ENCODE results near the gene FLCN. TPM values are rescaled to one million over a fixed set of nuclear protein-coding genes. Genes with fewer than 3 reads are reported as not detected.

Gene FLCN
- total RNA-seq, 1 experiment from 2014 or later: 25.6 TPM

- intact Hi-C loops (cut with micrococcal nuclease): no loop called here
- no peak for TF ChIP-seq CTCF (IDR thresholded peaks at IDR 0.05; ENCODE audit: unreplicated experiment)
- Mint-ChIP-seq H3K4me1 (ENCODE audit: insufficient read depth, unreplicated experiment) (peaks cover 19% of the 10 kb centered on the region), H3K4me3 (ENCODE audit: unreplicated experiment) (peak overlapping the region; percentile 78), H3K27ac (ENCODE audit: low read depth, unreplicated experiment) (peak overlapping the region; percentile 61), H3K27me3 (ENCODE audit: insufficient read depth, unreplicated experiment) (no peaks in the 10 kb centered on the region), H3K36me3 (ENCODE audit: insufficient read depth, unreplicated experiment) (peaks cover 37% of the 10 kb centered on the region), H3K9me3 (ENCODE audit: unreplicated experiment) (no peaks in the 10 kb centered on the region)
- TSS peak; percentile 24 for BruUV-seq (replicated peaks)
- ChIA-PET CTCF (interaction anchor here (0.6 to 0.7 kb wide), 2 partner anchors 177 to 178 kb away, joined by 4 to 5 read pairs; no protein-coding TSS in a partner anchor), POLR2A (interaction anchor here (0.6 to 3.4 kb wide), 10 partner anchors 13 to 178 kb away, joined by 3 to 12 read pairs (median 3); partner anchors contain the start of genes COPS3 and FLCN)
- peak; percentile 65 for DNase-seq (ENCODE audit: unreplicated experiment)
These were observed 31.4 kb downstream of the FLCN start for GRCh38 chr17:17205368-17206123.

GRCh38 chr17:17204635-17205231, 32.2 kb downstream of the FLCN start:
- no peak for DNase-seq (ENCODE audit: unreplicated experiment)
- BruUV-seq (replicated peaks): no TSS peak
- Mint-ChIP-seq H3K27me3 (ENCODE audit: insufficient read depth, unreplicated experiment) (no peaks in the 10 kb centered on the region), H3K4me1 (ENCODE audit: insufficient read depth, unreplicated experiment) (peaks cover 19% of the 10 kb centered on the region), H3K4me3 (ENCODE audit: unreplicated experiment) (peak overlapping the region; percentile 78), H3K36me3 (ENCODE audit: insufficient read depth, unreplicated experiment) (peaks cover 37% of the 10 kb centered on the region), H3K9me3 (ENCODE audit: unreplicated experiment) (no peaks in the 10 kb centered on the region), H3K27ac (ENCODE audit: low read depth, unreplicated experiment) (peak overlapping the region; percentile 73)
- no peak for TF ChIP-seq CTCF (IDR thresholded peaks at IDR 0.05; ENCODE audit: unreplicated experiment)
- intact Hi-C loops (cut with micrococcal nuclease): loop anchor here (1.0 kb wide), 1 partner anchor 52 kb away; no protein-coding TSS in a partner anchor
- POLR2A ChIA-PET: interaction anchor here (0.6 to 3.4 kb wide), 9 partner anchors 14 to 177 kb away, joined by 3 to 12 read pairs (median 3); partner anchors contain the start of genes COPS3 and FLCN
- CTCF ChIA-PET: no interaction called here

GRCh38 chr17:17204041-17204591, 32.9 kb downstream of the FLCN start:
- Mint-ChIP-seq H3K36me3 (ENCODE audit: insufficient read depth, unreplicated experiment) (peaks cover 37% of the 10 kb centered on the region), H3K27ac (ENCODE audit: low read depth, unreplicated experiment) (peak overlapping the region; percentile 73), H3K27me3 (ENCODE audit: insufficient read depth, unreplicated experiment) (no peaks in the 10 kb centered on the region), H3K4me3 (ENCODE audit: unreplicated experiment) (peak overlapping the region; percentile 78), H3K4me1 (ENCODE audit: insufficient read depth, unreplicated experiment) (peaks cover 19% of the 10 kb centered on the region), H3K9me3 (ENCODE audit: unreplicated experiment) (no peaks in the 10 kb centered on the region)
- ChIA-PET CTCF (no interaction called here), POLR2A (interaction anchor here (1.8 to 3.4 kb wide), 2 partner anchors 35 to 77 kb away, joined by 6 to 12 read pairs; partner anchors contain the start of gene COPS3)
- BruUV-seq (replicated peaks): no TSS peak
- intact Hi-C loops (cut with micrococcal nuclease): loop anchor here (1.0 kb wide), 1 partner anchor 52 kb away; no protein-coding TSS in a partner anchor
- no peak for TF ChIP-seq CTCF (IDR thresholded peaks at IDR 0.05; ENCODE audit: unreplicated experiment)
- DNase-seq (ENCODE audit: unreplicated experiment): peak; percentile 10

- H3K9me3 Mint-ChIP-seq (ENCODE audit: unreplicated experiment): no peaks in the 10 kb centered on the region
- no peak overlapping the region for H3K27ac Mint-ChIP-seq (ENCODE audit: low read depth, unreplicated experiment)
- peaks cover 37% of the 10 kb centered on the region for H3K36me3 Mint-ChIP-seq (ENCODE audit: insufficient read depth, unreplicated experiment)
- H3K27me3 Mint-ChIP-seq (ENCODE audit: insufficient read depth, unreplicated experiment): no peaks in the 10 kb centered on the region
- H3K4me3 Mint-ChIP-seq (ENCODE audit: unreplicated experiment): no peak overlapping the region
- ChIA-PET CTCF (interaction anchor here (0.5 kb wide), 1 partner anchor 9 kb away, joined by 3 read pairs; no protein-coding TSS in a partner anchor), POLR2A (no interaction called here)
- DNase-seq (ENCODE audit: unreplicated experiment): no peak
- intact Hi-C loops (cut with micrococcal nuclease): no loop called here
- no peak for TF ChIP-seq CTCF (IDR thresholded peaks at IDR 0.05; ENCODE audit: unreplicated experiment)
- H3K4me1 Mint-ChIP-seq (ENCODE audit: insufficient read depth, unreplicated experiment): peaks cover 19% of the 10 kb centered on the region
- BruUV-seq (replicated peaks): no TSS peak
These were observed 33.7 kb downstream of the FLCN start for GRCh38 chr17:17203173-17203730.
